ENCODE measurements around the gene EEPD1. TPM values are rescaled to one million over a fixed set of nuclear protein-coding genes. Genes with fewer than 3 reads are reported as not detected.
"Not testable (repeated sequence)": the region's sequence is repeated elsewhere in the genome, so short reads cannot be mapped to it uniquely, and the experiment has no call there.

Gene EEPD1
- total RNA-seq, 4 donors from 2014 or later, result 19.8 to 46.3 (median 29.3) TPM

- H3K36me3 ChIP-seq, result no peaks in the 10 kb centered on the region
- H3K4me3 ChIP-seq, result no peak overlapping the region
- TF ChIP-seq POLR2A (IDR thresholded peaks at IDR 0.05) (no peak), CTCF (IDR thresholded peaks at IDR 0.05) (no peak)
- DNase-seq, result no peak
- no peak overlapping the region for H3K27ac ChIP-seq
- H3K9me3 ChIP-seq, result no peaks in the 10 kb centered on the region
- no peaks in the 10 kb centered on the region for H3K27me3 ChIP-seq
- H3K4me1 ChIP-seq, result peaks cover 0 to 7% (median 0%) of the 10 kb centered on the region in 4 donors
Measured at GRCh38 chr7:36315309-36315944, 162.4 kb downstream of the EEPD1 start.

GRCh38 chr7:36316319-36316718 is 163.3 kb downstream of the EEPD1 start:
- no peak for DNase-seq
- Histone ChIP-seq H3K4me3 (no peak overlapping the region), H3K27me3 (no peaks in the 10 kb centered on the region), H3K9me3 (no peaks in the 10 kb centered on the region), H3K27ac (no peak overlapping the region), H3K36me3 (no peaks in the 10 kb centered on the region), H3K4me1 (peaks cover 0 to 7% (median 0%) of the 10 kb centered on the region in 4 donors)
- no peak for TF ChIP-seq POLR2A (IDR thresholded peaks at IDR 0.05)

GRCh38 chr7:36317276-36317675 is 164.2 kb downstream of the EEPD1 start:
- peaks cover 0 to 7% (median 0%) of the 10 kb centered on the region in 4 donors for H3K4me1 ChIP-seq
- no peaks in the 10 kb centered on the region for H3K36me3 ChIP-seq
- H3K27me3 ChIP-seq, result no peaks in the 10 kb centered on the region
- H3K27ac ChIP-seq, result no peak overlapping the region
- DNase-seq, result no peak
- no peaks in the 10 kb centered on the region for H3K9me3 ChIP-seq
- TF ChIP-seq POLR2A (IDR thresholded peaks at IDR 0.05) (no peak), CTCF (IDR thresholded peaks at IDR 0.05) (no peak)
- H3K4me3 ChIP-seq, result no peak overlapping the region

GRCh38 chr7:36318116-36318515 is 165.1 kb downstream of the EEPD1 start:
- Histone ChIP-seq H3K27ac (no peak overlapping the region), H3K4me3 (no peak overlapping the region), H3K4me1 (peaks cover 0 to 7% (median 0%) of the 10 kb centered on the region in 4 donors), H3K27me3 (no peaks in the 10 kb centered on the region), H3K36me3 (no peaks in the 10 kb centered on the region), H3K9me3 (no peaks in the 10 kb centered on the region)
- no peak for DNase-seq
- TF ChIP-seq CTCF (IDR thresholded peaks at IDR 0.05) (no peak), POLR2A (IDR thresholded peaks at IDR 0.05) (no peak)

- not testable (repeated sequence) for H3K4me3 ChIP-seq, H3K36me3 ChIP-seq, H3K9me3 ChIP-seq, H3K27ac ChIP-seq, H3K4me1 ChIP-seq, DNase-seq, H3K27me3 ChIP-seq
Measured at GRCh38 chr7:36321284-36321683, 168.2 kb downstream of the EEPD1 start.

GRCh38 chr7:36336390-36336789 is 183.3 kb downstream of the EEPD1 start:
- DNase-seq, result no peak
- no peak for TF ChIP-seq CTCF (IDR thresholded peaks at IDR 0.05)
- no peak for TF ChIP-seq POLR2A (IDR thresholded peaks at IDR 0.05)
- no peak overlapping the region for H3K4me3 ChIP-seq
- H3K27ac ChIP-seq, result no peak overlapping the region
- H3K27me3 ChIP-seq, result no peaks in the 10 kb centered on the region
- H3K36me3 ChIP-seq, result no peaks in the 10 kb centered on the region
- H3K4me1 ChIP-seq, result no peaks in the 10 kb centered on the region
- no peaks in the 10 kb centered on the region for H3K9me3 ChIP-seq

GRCh38 chr7:36338256-36338655 is 185.2 kb downstream of the EEPD1 start:
- TF ChIP-seq CTCF (IDR thresholded peaks at IDR 0.05) (no peak), POLR2A (IDR thresholded peaks at IDR 0.05) (no peak)
- Histone ChIP-seq H3K27ac (no peak overlapping the region), H3K27me3 (no peaks in the 10 kb centered on the region), H3K9me3 (no peaks in the 10 kb centered on the region), H3K36me3 (no peaks in the 10 kb centered on the region), H3K4me3 (no peak overlapping the region), H3K4me1 (no peaks in the 10 kb centered on the region)
- no peak for DNase-seq

All from Peyer's patch (tissue), 4 donors.